DOHH2 (cell line): Measurements from ENCODE around the gene GPR157.

ENCODE experiments used
- CTCF ChIP-seq: fragments of 200-600 bp; sonication (generic); IDR thresholded peaks from one replicate; pipeline ENCODE4 v1.5.1; 2014; ENCODE audit warnings: antibody characterized with exemption, mild to moderate bottlenecking, low read depth, low read length; ENCODE audit not compliant: poor library complexity, severe bottlenecking
- EZH2phosphoT487 ChIP-seq: fragments of 200-600 bp; sonication (generic); IDR thresholded peaks from 2 replicates; pipeline ENCODE4 v1.6.1; 2017; ENCODE audit warnings: borderline replicate concordance, mild to moderate bottlenecking, antibody characterized with exemption, low read length, moderate library complexity, mixed read lengths

GRCh38 chr1:9164919-9165318, 36.0 kb upstream of the GPR157 start:
- TF ChIP-seq CTCF (no peak), EZH2phosphoT487 (no peak)
